Motor neuron (in vitro differentiated cells): ENCODE data around the gene RIBC2. TPM values are rescaled to one million over a fixed set of nuclear protein-coding genes. Genes with fewer than 3 reads are reported as not detected.
A peak's percentile ranks its signal among the peaks of the same experiment; 100 is the strongest.

Experiments used
- ATAC-seq, 8 experiments: fragments of 200-7000 bp; cut with Tn5 transposase; replicated peaks in 6 of 8; 2 replicates each; pipeline ENCODE4 v1.8.0; 2021; ENCODE audit warnings: mild to moderate bottlenecking in 8 of 8, moderate library complexity in 8 of 8
- H3K27ac ChIP-seq, 2 donors: fragments of 250-450 bp; sonication (Bioruptor Pico); 2 replicates each; pipeline ENCODE4 v1.9.0; 2021; ENCODE audit warnings: antibody characterized with exemption in 2 of 2, mild to moderate bottlenecking in 2 of 2, moderate library complexity in 1 of 2
- H3K4me1 ChIP-seq, 2 donors: fragments of 250-450 bp; sonication (Bioruptor Pico); replicated peaks in 1 of 2; 2 replicates each; pipeline ENCODE4 v1.6.1; 2021; ENCODE audit warnings: antibody characterized with exemption in 2 of 2, mild to moderate bottlenecking in 2 of 2, moderate library complexity in 1 of 2
- H3K4me3 ChIP-seq, 5 donors: fragments of 250-450 bp; sonication (Bioruptor Pico); 2 replicates each; pipeline ENCODE4 v1.9.0; 2021; ENCODE audit warnings: antibody characterized with exemption in 5 of 5, mild to moderate bottlenecking in 5 of 5, moderate library complexity in 4 of 5
- WGBS, 10 experiments: fragments of 450-650 bp; shearing (Covaris generic); methylation state at CpG; one replicate each; pipeline ENCODE4 v1.0.0; 2022; 5-methylcytosine and 5-hydroxymethylcytosine counted together
- in situ Hi-C, 9 experiments: fragments of 400-800 bp; cut with MboI; loops; one replicate each; pipeline ENCODE4 v1.15.0; 2021; ENCODE audit warnings: low sequenced_read_pairs in 9 of 9, low pct_unique_long_range_greater_than_20kb in 2 of 9; ENCODE audit not compliant: unreplicated experiment in 9 of 9
- total RNA-seq, 8 experiments: library from RNA; unstranded; fragments of 300-600 nt; gene quantifications; 2 replicates each; pipeline versions ENCODE4 v1.2.3 to v1.2.4, GENCODE V29; 2022

Gene RIBC2
- total RNA-seq, 8 experiments from 2014 or later = 0.43 to 2.9 (median 0.92) TPM; not detected in 1

GRCh38 chr22:45418056-45418769 lies 4.7 kb downstream of the RIBC2 start:
- no peak for ATAC-seq
- H3K4me1 ChIP-seq = peaks cover 0 to 2% of the 10 kb centered on the region in 2 donors
- H3K4me3 ChIP-seq = no peak overlapping the region
- in situ Hi-C loops = no loop called here
- WGBS, 10 experiments = 89 to 100% (median 95%) methylated on average over 1 to 12 of the region's 16 CpGs; no CpG with 5 or more reads in 2 of the 10 experiments
- H3K27ac ChIP-seq = no peak overlapping the region

DNA sequence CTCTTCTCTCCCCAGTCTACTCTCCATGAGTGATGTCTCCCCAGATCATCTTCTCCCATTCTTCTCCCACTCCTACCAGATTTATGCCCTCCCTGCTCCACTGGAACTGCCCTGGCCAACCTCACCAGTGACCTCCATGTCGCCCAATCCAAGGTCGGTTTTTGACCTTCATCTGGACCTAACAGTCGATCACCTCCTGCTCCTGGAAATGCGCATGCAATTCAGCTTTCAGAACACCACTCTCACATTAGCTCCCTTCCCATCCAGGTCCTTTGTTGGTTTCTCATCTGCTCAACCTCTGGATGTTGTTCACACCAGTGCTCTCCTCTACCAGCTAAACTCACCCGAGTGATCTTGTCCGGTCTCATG lies 5.3 kb downstream of the RIBC2 start:
- no peaks in the 10 kb centered on the region for H3K4me1 ChIP-seq
- WGBS, 10 experiments = 91 to 100% (median 97%) methylated on average over 1 to 6 of the region's 6 CpGs; no CpG with 5 or more reads in 2 of the 10 experiments
- no peak overlapping the region for H3K4me3 ChIP-seq
- in situ Hi-C loops = no loop called here
- no peak for ATAC-seq
- no peak overlapping the region for H3K27ac ChIP-seq

GRCh38 chr22:45420011-45420410 lies 6.5 kb downstream of the RIBC2 start:
- in situ Hi-C loops = no loop called here
- no peak overlapping the region for H3K27ac ChIP-seq
- 60 to 100% (median 100%) methylated on average over 1 to 3 of the region's 4 CpGs; no CpG with 5 or more reads in 2 of the 10 experiments for WGBS, 10 experiments
- H3K4me3 ChIP-seq = no peak overlapping the region
- ATAC-seq = no peak
- no peaks in the 10 kb centered on the region for H3K4me1 ChIP-seq

DNA sequence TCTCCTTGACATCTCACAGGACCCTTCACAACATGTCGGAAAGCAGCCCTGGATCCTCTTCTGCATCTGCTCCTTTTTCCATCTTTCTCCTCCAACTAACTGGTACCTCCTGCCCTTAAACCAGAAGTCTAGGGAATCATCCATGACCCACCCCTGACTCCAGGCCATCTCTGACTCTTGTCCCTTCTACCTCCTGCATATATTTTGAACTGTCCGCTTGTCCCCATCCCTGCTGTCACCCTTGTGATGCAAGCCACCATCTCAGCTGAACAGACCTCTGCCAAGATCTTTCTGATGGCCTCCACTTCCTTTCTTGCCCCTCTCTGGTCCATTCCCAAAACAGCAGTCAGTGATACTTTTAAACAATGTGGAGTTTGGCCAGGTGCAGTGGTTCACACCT lies 7.0 kb downstream of the RIBC2 start:
- H3K4me3 ChIP-seq = no peak overlapping the region
- H3K27ac ChIP-seq = no peak overlapping the region
- WGBS, 10 experiments = 92 to 100% (median 100%) methylated on average over 1 to 2 of the region's 2 CpGs; no CpG with 5 or more reads in 7 of the 10 experiments
- no peak for ATAC-seq
- H3K4me1 ChIP-seq = no peaks in the 10 kb centered on the region
- in situ Hi-C loops = no loop called here

DNA sequence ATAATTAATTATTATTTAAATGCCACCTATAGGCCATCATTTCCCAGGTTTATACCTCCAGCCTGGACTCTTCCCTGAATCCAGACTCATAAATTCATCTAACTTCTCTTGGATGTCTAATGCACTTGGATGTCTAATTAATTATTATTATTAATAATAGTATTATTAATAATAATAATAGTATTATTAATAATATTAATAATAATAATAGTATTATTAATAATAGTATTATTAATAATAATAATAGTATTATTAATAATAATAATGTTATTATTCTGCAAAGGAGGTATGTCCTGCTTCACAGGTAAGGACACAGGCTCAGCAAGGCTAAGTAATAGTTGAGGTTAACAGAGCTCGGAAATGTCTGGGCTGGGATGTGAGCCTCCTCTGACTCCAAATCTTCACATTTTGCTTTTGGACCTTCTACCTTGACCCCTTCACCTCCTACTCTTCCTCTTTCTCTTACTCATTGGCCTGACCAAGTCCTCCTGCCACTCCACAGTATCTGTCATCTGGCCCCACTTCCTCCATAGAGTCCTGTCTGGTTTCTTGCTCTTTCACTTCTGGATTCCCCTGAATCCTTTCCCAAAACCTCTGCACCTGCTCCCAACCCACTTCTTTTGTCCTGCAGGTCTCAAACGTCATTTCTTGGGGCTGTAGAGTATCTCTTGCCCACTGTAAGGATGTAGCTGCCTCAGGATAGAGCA lies 8.0 kb downstream of the RIBC2 start:
- no peak for ATAC-seq
- Histone ChIP-seq H3K27ac (no peak overlapping the region), H3K4me1 (no peaks in the 10 kb centered on the region), H3K4me3 (no peak overlapping the region)
- 20 to 100% (median 80%) methylated on average over 1 to 2 of the region's 2 CpGs; no CpG with 5 or more reads in 4 of the 10 experiments for WGBS, 10 experiments
- in situ Hi-C loops = no loop called here

GRCh38 chr22:45422237-45422983 lies 8.9 kb downstream of the RIBC2 start:
- in situ Hi-C loops = no loop called here
- WGBS, 10 experiments = 83 to 100% (median 98%) methylated on average over 1 to 9 of the region's 14 CpGs; no CpG with 5 or more reads in 4 of the 10 experiments

DNA sequence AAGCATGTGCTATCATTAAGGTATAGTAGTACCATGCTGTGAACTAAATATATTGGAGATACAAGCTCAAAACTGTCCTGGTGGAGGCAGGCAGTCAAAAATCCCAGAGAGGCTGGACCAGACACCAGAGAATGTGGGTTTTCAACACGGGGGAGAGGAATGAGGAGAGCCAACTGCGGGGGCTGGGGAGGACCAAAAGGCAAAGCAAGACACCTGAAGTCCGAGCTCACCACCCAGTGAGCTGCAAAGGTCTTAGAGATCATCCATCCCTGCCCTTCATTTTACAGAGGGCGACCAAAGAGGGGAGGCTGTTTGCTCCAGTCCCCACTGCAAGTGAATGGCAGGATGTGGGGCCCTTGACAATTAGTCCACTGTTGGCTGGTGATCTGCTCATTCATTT lies 10.0 kb downstream of the RIBC2 start:
- WGBS, 10 experiments = 39 to 100% (median 90%) methylated on average over 1 to 4 of the region's 4 CpGs; no CpG with 5 or more reads in 3 of the 10 experiments
- Histone ChIP-seq H3K4me3 (no peak overlapping the region), H3K4me1 (no peaks in the 10 kb centered on the region), H3K27ac (no peak overlapping the region)
- in situ Hi-C loops = no loop called here
- no peak for ATAC-seq

More at GRCh38 chr22:45422237-45422983, 8.9 kb downstream of the RIBC2 start:
- Histone ChIP-seq H3K4me1 (no peaks in the 10 kb centered on the region), H3K27ac (no peak overlapping the region), H3K4me3 (no peak overlapping the region)
- no peak for ATAC-seq

DNA sequence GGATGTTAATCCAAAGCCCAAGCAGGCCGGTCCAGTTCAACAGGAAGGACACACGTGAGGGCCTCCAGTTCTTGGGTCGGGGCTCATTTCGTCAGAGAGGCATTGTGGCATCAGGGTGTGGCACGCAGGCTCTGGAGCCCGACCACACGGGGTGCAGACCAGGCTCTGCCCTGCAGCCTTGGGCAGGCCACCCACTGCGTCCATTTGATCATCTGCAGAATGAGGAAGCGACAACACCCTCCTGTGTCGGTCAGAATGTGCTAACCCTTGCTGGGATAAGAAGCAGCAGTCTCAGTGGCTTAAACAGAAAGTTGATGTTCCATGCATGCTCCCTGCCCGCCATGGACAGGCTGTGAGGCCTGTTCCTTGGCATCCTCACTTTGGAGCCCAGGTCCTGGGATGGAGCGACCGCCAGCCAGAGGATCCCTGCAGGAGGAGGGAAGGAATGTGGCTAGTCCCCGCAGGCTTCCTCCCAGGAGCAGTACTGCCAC lies 10.8 kb downstream of the RIBC2 start:
- H3K27ac ChIP-seq = no peak overlapping the region
- ATAC-seq = peak in 2 of 8 experiments; percentile 60 to 68
- 40 to 100% (median 89%) methylated on average over 2 to 9 of the region's 14 CpGs; no CpG with 5 or more reads in 2 of the 10 experiments for whole genome bisulfite sequencing, 10 experiments
- in situ Hi-C loops = no loop called here
- no peak overlapping the region for H3K4me3 ChIP-seq
- no peaks in the 10 kb centered on the region for H3K4me1 ChIP-seq

DNA sequence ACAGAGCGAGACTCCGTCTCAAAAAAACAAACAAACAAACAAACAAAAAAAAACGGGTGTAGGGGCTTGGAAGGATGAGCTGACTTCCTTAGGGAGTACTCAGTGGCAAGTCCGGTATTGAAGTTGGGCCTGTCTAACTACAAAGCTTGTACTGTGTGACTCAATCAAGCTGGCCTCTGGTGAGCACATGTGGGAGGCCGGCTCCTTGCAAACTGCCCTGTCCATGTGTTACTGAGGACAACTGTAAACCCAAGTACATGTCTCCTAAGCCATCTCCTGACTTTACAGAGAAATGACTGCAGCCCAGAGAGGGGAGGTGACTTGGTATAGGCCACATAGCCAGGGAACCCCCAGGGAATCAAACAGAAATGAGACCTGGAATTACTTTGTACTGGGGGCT lies 11.6 kb downstream of the RIBC2 start:
- Histone ChIP-seq H3K4me3 (no peak overlapping the region), H3K4me1 (no peaks in the 10 kb centered on the region), H3K27ac (no peak overlapping the region)
- in situ Hi-C loops = loop anchor here in 4 of 9 experiments (25.0 kb wide), 2 partner anchors 137 to 163 kb away; no protein-coding TSS in a partner anchor
- 30 to 100% (median 87%) methylated on average over 1 to 4 of the region's 5 CpGs; no CpG with 5 or more reads in 3 of the 10 experiments for WGBS, 10 experiments
- ATAC-seq = peak in 2 of 8 experiments; percentile 88 to 91

DNA sequence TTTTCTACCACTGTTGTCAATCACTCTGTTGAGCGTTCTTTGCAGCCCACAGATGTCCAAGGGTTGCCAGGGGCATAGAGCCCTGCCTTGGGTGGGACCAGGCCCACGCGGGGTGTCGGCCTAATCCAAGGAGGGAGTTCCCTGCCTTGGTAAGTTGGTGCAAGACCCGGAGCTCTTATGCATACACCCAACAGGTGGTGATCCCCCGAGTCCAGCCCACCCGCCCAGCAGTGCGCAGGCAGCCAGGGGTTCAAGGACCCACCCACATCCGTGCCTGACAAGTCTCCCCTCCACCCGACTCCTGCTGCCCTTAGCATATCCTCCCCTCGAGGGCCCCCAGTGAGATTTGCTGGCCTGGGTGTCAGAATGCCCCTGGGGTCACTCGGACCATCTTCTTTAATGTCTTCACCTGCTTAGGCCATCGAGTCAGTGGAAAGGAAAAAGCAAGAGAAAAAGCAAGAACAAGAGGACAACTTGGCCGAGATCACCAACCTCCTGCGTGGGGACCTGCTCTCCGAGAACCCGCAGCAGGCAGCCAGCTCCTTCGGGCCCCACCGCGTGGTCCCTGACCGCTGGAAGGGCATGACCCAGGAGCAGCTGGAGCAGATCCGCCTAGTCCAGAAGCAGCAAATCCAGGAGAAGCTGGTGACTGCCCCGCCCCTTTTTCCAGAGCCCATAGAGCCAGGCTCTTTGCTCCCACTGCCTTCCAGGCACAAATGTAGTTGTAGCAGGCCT lies 12.2 kb downstream of the RIBC2 start:
- H3K4me1 ChIP-seq = no peaks in the 10 kb centered on the region
- H3K4me3 ChIP-seq = no peak overlapping the region
- in situ Hi-C loops = loop anchor here in 4 of 9 experiments (25.0 kb wide), 2 partner anchors 137 to 163 kb away; no protein-coding TSS in a partner anchor
- H3K27ac ChIP-seq = no peak overlapping the region
- peak in 2 of 8 experiments; percentile 34 to 49 for ATAC-seq
- 84 to 100% (median 87%) methylated on average over 1 to 8 of the region's 23 CpGs; no CpG with 5 or more reads in 6 of the 10 experiments for WGBS, 10 experiments

DNA sequence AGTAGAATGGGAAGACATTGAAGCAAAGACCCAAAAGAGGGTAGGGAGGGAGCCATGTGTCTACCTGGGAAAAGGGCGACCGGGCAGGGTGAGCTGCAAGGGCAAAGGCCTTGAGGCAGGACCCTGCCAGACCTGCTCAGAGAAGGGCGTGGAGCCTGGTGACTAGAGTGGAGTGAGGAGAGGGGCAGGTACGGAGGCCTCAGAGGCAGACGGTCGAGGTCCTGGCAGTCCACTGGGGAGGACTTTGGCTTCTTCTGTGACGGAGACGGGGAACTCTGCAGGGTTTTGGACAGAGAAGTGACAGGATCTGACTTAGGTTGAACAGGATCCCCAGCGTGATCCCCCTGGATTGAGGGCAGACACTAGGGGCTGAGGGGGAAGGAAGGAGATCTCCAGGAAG lies 12.9 kb downstream of the RIBC2 start:
- 94% methylated on average over 3 of the region's 9 CpGs; no CpG with 5 or more reads in 9 of the 10 experiments for WGBS, 10 experiments
- in situ Hi-C loops = loop anchor here in 4 of 9 experiments (25.0 kb wide), 2 partner anchors 136 to 164 kb away; no protein-coding TSS in a partner anchor
- no peak overlapping the region for H3K4me3 ChIP-seq
- no peak for ATAC-seq
- no peak overlapping the region for H3K27ac ChIP-seq
- H3K4me1 ChIP-seq = no peaks in the 10 kb centered on the region

GRCh38 chr22:45427114-45427513 lies 13.6 kb downstream of the RIBC2 start:
- WGBS, 10 experiments = 0 to 100% (median 90%) methylated on average over 1 to 2 of the region's 2 CpGs; no CpG with 5 or more reads in 4 of the 10 experiments
- in situ Hi-C loops = loop anchor here in 4 of 9 experiments (25.0 kb wide), 2 partner anchors 135 to 165 kb away; no protein-coding TSS in a partner anchor
- no peak for ATAC-seq

More at GRCh38 chr22:45427114-45427513, 13.6 kb downstream of the RIBC2 start:
- Histone ChIP-seq H3K27ac (no peak overlapping the region), H3K4me3 (no peak overlapping the region), H3K4me1 (no peaks in the 10 kb centered on the region)
